A673 (cell line): ENCODE data around the gene PAF1. TPM values are rescaled to one million over a fixed set of nuclear protein-coding genes. Genes with fewer than 3 reads are reported as not detected.

Source experiments
- Bru-seq: library from RNA; stranded (reverse); fragments of 400-500 nt; gene quantifications from one replicate; lab custom pipeline; 2021; lab: Mats Ljungman, UMichigan
- BruChase-seq, 2 experiments: library from RNA; stranded (reverse); fragments of 400-500 nt; gene quantifications; one replicate each; lab custom pipeline; 2021; lab: Mats Ljungman, UMichigan
- BruUV-seq: library from RNA; stranded (reverse); fragments of 400-500 nt; replicated peaks from 2 replicates; lab custom pipeline; 2021; lab: Mats Ljungman, UMichigan
- CTCF ChIA-PET: fragments of 300-600 bp; sonication (Branson Sonifier 250); formaldehyde crosslinking; loops from one replicate; lab custom pipeline; 2022; ENCODE audit warnings: antibody characterized with exemption; lab: Charles Lee
- POLR2A ChIA-PET: fragments of 300-600 bp; sonication (Branson Sonifier 250); formaldehyde crosslinking; loops from one replicate; lab custom pipeline; 2022; ENCODE audit warnings: antibody characterized with exemption; ENCODE audit not compliant: low non-redundant PET; lab: Charles Lee
- DNase-seq: peaks from one replicate; pipeline ENCODE4 v3.0.0-alpha.2; 2015; ENCODE audit warnings: low spot score
- H3K27ac ChIP-seq: fragments of 200-600 bp; sonication (generic); 2 replicates; pipeline ENCODE4 v1.5.1; 2016; ENCODE audit warnings: mixed run types, low read depth, mild to moderate bottlenecking, mixed read lengths, antibody characterized with exemption, low read length; ENCODE audit not compliant: poor library complexity, severe bottlenecking
- H3K27me3 ChIP-seq: fragments of 200-600 bp; sonication (generic); replicated peaks from 2 replicates; pipeline ENCODE4 v1.6.1; 2017; ENCODE audit warnings: mixed run types, low read depth, mild to moderate bottlenecking, mixed read lengths, antibody characterized with exemption, low read length; ENCODE audit not compliant: insufficient read depth, poor library complexity
- H3K36me3 ChIP-seq: fragments of 200-600 bp; sonication (generic); 2 replicates; pipeline ENCODE4 v1.6.1; 2016; ENCODE audit warnings: mixed run types, mild to moderate bottlenecking, mixed read lengths, antibody characterized with exemption, low read length; ENCODE audit not compliant: insufficient read depth, poor library complexity, severe bottlenecking
- H3K4me1 ChIP-seq: fragments of 200-600 bp; sonication (generic); 2 replicates; pipeline ENCODE4 v1.6.1; 2017; ENCODE audit warnings: mixed run types, mild to moderate bottlenecking, mixed read lengths, antibody characterized with exemption, low read length; ENCODE audit not compliant: insufficient read depth, poor library complexity, severe bottlenecking
- H3K4me3 ChIP-seq: fragments of 200-600 bp; sonication (generic); 2 replicates; pipeline ENCODE4 v1.5.1; 2016; ENCODE audit warnings: low read depth, mixed run types, mild to moderate bottlenecking, mixed read lengths, low read length; ENCODE audit not compliant: poor library complexity, severe bottlenecking
- H3K9me3 ChIP-seq: fragments of 200-600 bp; sonication (generic); 2 replicates; pipeline ENCODE4 v1.6.1; 2016; ENCODE audit warnings: mixed run types, low read depth, mild to moderate bottlenecking, mixed read lengths, antibody characterized with exemption, low read length; ENCODE audit not compliant: poor library complexity, severe bottlenecking
- EZH2 ChIP-seq: fragments of 200-600 bp; sonication (generic); IDR thresholded peaks from 2 replicates; pipeline ENCODE4 v1.6.1; 2017; ENCODE audit warnings: borderline replicate concordance, low read depth, mild to moderate bottlenecking, mixed read lengths, antibody characterized with exemption, low read length; ENCODE audit not compliant: poor library complexity, severe bottlenecking
- intact Hi-C: fragments of 100-400 bp; cut with micrococcal nuclease; formaldehyde crosslinking; loops from one replicate; pipeline ENCODE4 v1.10.0; 2022; ENCODE audit not compliant: unreplicated experiment
- long read RNA-seq: library from polyadenylated mRNA; stranded (forward); transcript quantifications from one replicate; pipeline ENCODE4 v2.0.0, GENCODE V29; 2022
- total RNA-seq: library from RNA; stranded (reverse); gene quantifications from 2 replicates; pipeline ENCODE4 v1.2.3, GENCODE V29; 2021
- TF ChIP-seq, protein P1 (sequence below): fragments of 300-800, 200-600 bp; sonication (generic); conservative IDR thresholded peaks from 2 replicates; pipeline ENCODE4 v1.5.1; 2017; ENCODE audit warnings: low read depth, mild to moderate bottlenecking, antibody characterized with exemption, low read length, moderate library complexity, mixed read lengths

The PAF1 gene
- total RNA-seq: 70.2 and 73.3 TPM in 2 replicates
- Bru-seq, nascent RNA: percentile 80 among the genes with signal in this experiment
- BruChase-seq, experiment 1, labeled RNA remaining after a 2-hour chase: percentile 81 among the genes with signal in this experiment
- BruChase-seq, experiment 2, labeled RNA remaining after a 6-hour chase: percentile 96 among the genes with signal in this experiment
- long read RNA-seq, transcript PAF1-201 (14 exons, 2,066 nt): major isoform, 143 of 182 reads
- long read RNA-seq, partial matches to known transcripts: 9 of 182 reads
- long read RNA-seq, other reads (novel, unspliced or antisense): 29 of 182 reads

DNA sequence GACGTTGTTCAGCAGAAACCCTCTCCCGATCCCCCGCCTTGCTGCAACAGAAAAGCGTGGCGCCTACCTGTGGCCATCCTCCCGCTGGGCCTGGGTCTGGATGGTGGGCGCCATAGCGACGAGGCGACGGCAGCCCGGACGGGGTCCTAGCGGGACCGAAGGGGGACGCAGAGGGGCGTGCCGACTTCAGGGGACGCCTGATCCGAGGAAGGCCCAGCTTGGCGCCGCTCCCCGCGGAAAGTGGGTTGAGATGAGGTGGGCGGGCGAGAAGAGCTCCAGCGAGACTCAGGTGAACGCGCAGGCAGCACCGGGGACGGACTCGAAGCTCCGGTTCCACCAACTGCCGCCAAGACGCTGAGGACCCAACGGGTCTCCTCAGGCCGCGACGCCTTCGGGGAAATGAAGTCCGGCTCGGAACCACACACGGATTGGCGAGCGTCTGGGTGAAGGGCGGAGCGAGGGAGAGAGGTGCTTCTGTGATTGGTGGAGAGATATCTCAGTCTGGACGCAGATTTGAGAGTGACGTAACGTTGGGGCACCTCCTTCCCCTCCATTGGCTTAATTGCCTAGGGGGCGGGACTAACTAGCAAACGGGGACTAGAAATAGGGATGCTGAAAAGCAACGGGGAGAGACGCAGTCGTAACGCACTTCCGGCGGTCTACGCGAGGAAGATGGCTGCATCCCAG lies at the start of gene PAF1, which contains the start of gene MED29:
Gene PAF1, minus strand, starts transcription at position 356 of the 687 bp plus-strand sequence. Its CDS starts 242 bp downstream, at position 114.
Gene MED29, plus strand, starts transcription at position 628 of the 687 bp plus-strand sequence. Its CDS starts 45 bp downstream, at position 673.
- no TSS peak for BruUV-seq
- ChIA-PET CTCF (interaction anchor here (0.8 kb wide), 1 partner anchor 49 kb away, joined by 3 read pairs; the partner anchor contains the start of gene SAMD4B), POLR2A (interaction anchor here (0.6 to 1.5 kb wide), 3 partner anchors 13 to 443 kb away, joined by 3 to 17 read pairs (median 5); partner anchors contain the start of genes DYRK1B and RPS16)
- no peaks in the 10 kb centered on the region for H3K27me3 ChIP-seq
- no peak for TF ChIP-seq EZH2
- TF ChIP-seq, protein P1, sequence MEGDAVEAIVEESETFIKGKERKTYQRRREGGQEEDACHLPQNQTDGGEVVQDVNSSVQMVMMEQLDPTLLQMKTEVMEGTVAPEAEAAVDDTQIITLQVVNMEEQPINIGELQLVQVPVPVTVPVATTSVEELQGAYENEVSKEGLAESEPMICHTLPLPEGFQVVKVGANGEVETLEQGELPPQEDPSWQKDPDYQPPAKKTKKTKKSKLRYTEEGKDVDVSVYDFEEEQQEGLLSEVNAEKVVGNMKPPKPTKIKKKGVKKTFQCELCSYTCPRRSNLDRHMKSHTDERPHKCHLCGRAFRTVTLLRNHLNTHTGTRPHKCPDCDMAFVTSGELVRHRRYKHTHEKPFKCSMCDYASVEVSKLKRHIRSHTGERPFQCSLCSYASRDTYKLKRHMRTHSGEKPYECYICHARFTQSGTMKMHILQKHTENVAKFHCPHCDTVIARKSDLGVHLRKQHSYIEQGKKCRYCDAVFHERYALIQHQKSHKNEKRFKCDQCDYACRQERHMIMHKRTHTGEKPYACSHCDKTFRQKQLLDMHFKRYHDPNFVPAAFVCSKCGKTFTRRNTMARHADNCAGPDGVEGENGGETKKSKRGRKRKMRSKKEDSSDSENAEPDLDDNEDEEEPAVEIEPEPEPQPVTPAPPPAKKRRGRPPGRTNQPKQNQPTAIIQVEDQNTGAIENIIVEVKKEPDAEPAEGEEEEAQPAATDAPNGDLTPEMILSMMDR: no peak
- DNase-seq: peak; percentile 100
- intact Hi-C loops: no loop called here
- H3K36me3 ChIP-seq: peaks cover 38% of the 10 kb centered on the region
- no peaks in the 10 kb centered on the region for H3K9me3 ChIP-seq
- H3K4me1 ChIP-seq: peaks cover 17% of the 10 kb centered on the region
- H3K4me3 ChIP-seq: peak within 1 kb of the TSS; percentile 77
- peak within 1 kb of the TSS; percentile 96 for H3K27ac ChIP-seq

DNA sequence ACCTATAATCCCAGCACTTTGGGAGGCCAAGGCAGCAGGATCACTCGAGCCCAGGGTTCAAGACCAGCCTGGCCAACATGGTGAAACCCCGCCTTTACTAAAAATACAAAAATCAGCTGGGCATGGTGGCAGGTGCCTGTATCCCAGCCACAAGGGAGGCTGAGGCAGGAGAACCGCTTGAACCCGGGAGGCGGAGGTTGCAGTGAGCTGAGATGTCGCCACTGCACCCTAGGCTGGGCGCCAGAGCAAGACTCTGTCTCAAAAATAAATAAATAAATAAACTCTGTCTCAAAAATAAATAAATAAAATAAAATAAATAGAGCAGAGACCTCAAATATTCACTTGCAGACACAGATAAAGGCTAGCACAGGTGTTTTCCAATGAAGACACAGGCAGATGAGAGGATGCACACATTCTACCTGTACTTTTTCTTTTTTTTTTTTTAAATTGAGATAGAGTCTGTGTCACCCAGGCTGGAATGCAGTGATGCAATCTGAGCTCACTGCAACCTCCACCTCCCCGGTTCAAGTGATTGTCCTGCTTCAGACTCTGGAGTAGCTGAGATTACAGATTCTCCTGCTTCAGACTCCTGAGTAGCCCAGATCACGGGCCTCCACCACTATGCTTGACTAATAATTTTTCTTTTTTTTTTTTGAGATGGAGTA lies 47.5 kb upstream of the PAF1 start:
- no TSS peak for BruUV-seq
- Histone ChIP-seq H3K4me1 (peaks cover 12% of the 10 kb centered on the region), H3K27ac (no peak overlapping the region), H3K36me3 (peaks cover 15% of the 10 kb centered on the region), H3K4me3 (no peak overlapping the region), H3K9me3 (no peaks in the 10 kb centered on the region), H3K27me3 (no peaks in the 10 kb centered on the region)
- CTCF ChIA-PET: no interaction called here
- TF ChIP-seq, protein P1: no peak
- TF ChIP-seq EZH2: no peak
- intact Hi-C loops: no loop called here
- no peak for DNase-seq
- POLR2A ChIA-PET: interaction anchor here (0.7 kb wide), 1 partner anchor 85 kb away, joined by 5 read pairs; no protein-coding TSS in a partner anchor

DNA sequence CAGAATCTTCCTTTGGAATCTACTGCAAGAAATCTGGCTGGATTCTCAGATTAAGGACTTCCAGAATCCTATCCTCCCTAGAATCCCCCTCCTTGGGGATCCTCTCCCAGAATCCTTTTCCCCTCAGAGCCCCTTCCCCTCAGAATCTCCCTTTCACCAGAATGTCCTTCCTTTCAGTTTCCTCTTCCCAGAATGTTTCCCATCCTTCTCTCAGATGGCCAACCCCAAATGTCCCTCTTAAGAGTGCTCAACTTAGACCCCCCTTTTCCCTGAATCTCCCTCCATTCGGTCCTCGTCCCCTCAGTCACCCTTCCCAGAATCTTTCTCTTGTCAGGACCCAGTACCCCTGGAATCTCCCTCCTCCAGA lies 45.4 kb upstream of the PAF1 start:
- H3K36me3 ChIP-seq: peaks cover 32% of the 10 kb centered on the region
- TF ChIP-seq, protein P1: no peak
- TF ChIP-seq EZH2: no peak
- BruUV-seq: TSS peak; percentile 99
- peaks cover 12% of the 10 kb centered on the region for H3K4me1 ChIP-seq
- CTCF ChIA-PET: interaction anchor here (0.5 to 0.8 kb wide), 2 partner anchors 24 to 94 kb away, joined by 4 to 6 read pairs; partner anchors contain the start of genes PLEKHG2 and SAMD4B
- H3K27ac ChIP-seq: peak overlapping the region; percentile 97
- H3K9me3 ChIP-seq: no peaks in the 10 kb centered on the region
- intact Hi-C loops: no loop called here
- H3K27me3 ChIP-seq: no peaks in the 10 kb centered on the region
- no peak for DNase-seq
- POLR2A ChIA-PET: interaction anchor here (0.6 to 1.6 kb wide), 12 partner anchors 9 to 1152 kb away, joined by 3 to 10 read pairs (median 6); partner anchors contain the start of genes MED29, PAF1 and SUPT5H
- peak overlapping the region; percentile 100 for H3K4me3 ChIP-seq
